ENCODE data around the gene UGP2. TPM values are rescaled to one million over a fixed set of nuclear protein-coding genes. Genes with fewer than 3 reads are reported as not detected.

Gene UGP2
- total and polyA plus RNA-seq, 10 of the 15 experiments (the other 5 are each of a cell fraction or from before 2014, with no cell fraction given), result 40.8 to 98.3 (median 76.1) TPM

DNA sequence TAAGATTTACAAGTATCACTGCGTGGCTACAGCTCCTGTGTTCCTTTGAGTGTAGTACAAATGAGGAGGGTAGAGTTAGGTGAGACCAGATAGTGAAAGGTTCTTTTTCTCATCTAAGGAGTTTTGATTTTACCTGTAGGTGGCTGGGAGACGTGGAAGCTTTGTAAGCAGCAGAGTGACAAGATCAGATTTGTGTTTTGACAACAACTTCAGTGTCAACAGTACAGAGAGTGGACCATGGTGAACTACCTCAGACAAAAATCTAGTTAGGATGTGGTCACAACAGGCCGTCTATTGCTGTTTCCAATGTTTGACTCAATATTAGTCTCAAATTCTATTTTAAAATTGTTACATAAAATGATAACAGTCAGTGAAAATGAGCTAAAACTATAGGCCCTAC, 20.3 kb upstream of the UGP2 start:
- CTCF ChIA-PET, result no interaction called here
- no TSS peak for BruUV-seq (replicated peaks)
- in situ Hi-C loops (cut with MboI), result no loop called here

More for the DNA sequence above, 20.3 kb upstream of the UGP2 start:
- no peak for DNase-seq (ENCODE audit: low read depth, low spot score)
- ATAC-seq, result no peak
- Histone ChIP-seq H3K4me1 (ENCODE audit: control insufficient read depth, insufficient read depth, low read length) (peaks cover 5% of the 10 kb centered on the region; the same call in 1 of the 2 replicates), H3K4me2 (ENCODE audit: control insufficient read depth, insufficient read depth) (no peak overlapping the region), H4K20me1 (ENCODE audit: control insufficient read depth, insufficient read depth) (no peaks in the 10 kb centered on the region), H3K4me3 (no peak overlapping the region), H3K36me3 (ENCODE audit: control insufficient read depth in 2 of 2, insufficient read depth in 2 of 2, low read length in 1 of 2) (no peaks in the 10 kb centered on the region), H3K79me2 (ENCODE audit: control insufficient read depth, insufficient read depth, low read length) (no peaks in the 10 kb centered on the region), H3K27me3 (replicated peaks in 1 of 2; ENCODE audit: control insufficient read depth in 2 of 2, insufficient read depth in 2 of 2, low read length in 1 of 2) (no peaks in the 10 kb centered on the region; a peak in 1 of 4 replicates), H2AFZ (ENCODE audit: control insufficient read depth, low read depth, low read length) (no peak overlapping the region), H3K9me3 (replicated peaks; ENCODE audit: control insufficient read depth, insufficient read depth, low read length) (no peaks in the 10 kb centered on the region), H3K9ac (ENCODE audit: control insufficient read depth, insufficient read depth, low read length) (no peak overlapping the region), H3K27ac (ENCODE audit: control insufficient read depth, insufficient read depth) (no peak overlapping the region)
- FAIRE-seq, result no peak
- ChIA-PET RAD21 (ENCODE audit: unreplicated experiment) (no interaction called here), POLR2A (no interaction called here), SMC1A (ENCODE audit: uncharacterized antibody, unreplicated experiment) (no interaction called here)
- intact Hi-C loops (cut with micrococcal nuclease; ENCODE audit: unreplicated experiment), result no loop called here
- WGBS (ENCODE audit: insufficient coverage, insufficient replicate concordance, low lambda C conversion rate, missing lambda C conversion rate), result 31% methylated on average over 3 of the region's 3 CpGs
- TF ChIP-seq ZBED1 (IDR thresholded peaks at IDR 0.05; ENCODE audit: borderline replicate concordance), result no peak
- no peak for TF ChIP-seq FOXM1 (IDR thresholded peaks at IDR 0.05; ENCODE audit: low read depth, low read length)
- TF ChIP-seq POLR2AphosphoS5 (IDR thresholded peaks at IDR 0.05; ENCODE audit: low read length), result no peak
- TF ChIP-seq USF2 (IDR thresholded peaks at IDR 0.05; ENCODE audit: borderline replicate concordance, low read depth, low read length), result no peak
- TF ChIP-seq NFYB (IDR thresholded peaks at IDR 0.05; ENCODE audit: insufficient read depth, low read depth, low read length), result no peak
- no peak for TF ChIP-seq EGR1 (IDR thresholded peaks at IDR 0.05; ENCODE audit: borderline replicate concordance in 1 of 2, low read depth in 2 of 2, low read length in 2 of 2)
- TF ChIP-seq NFYA (IDR thresholded peaks at IDR 0.05; ENCODE audit: borderline replicate concordance, low read depth, low read length), result no peak
- no peak for TF ChIP-seq TCF3 (IDR thresholded peaks at IDR 0.05; ENCODE audit: borderline replicate concordance, insufficient read depth, low read depth, low read length)
- no peak for TF ChIP-seq CBX5 (IDR thresholded peaks at IDR 0.05; ENCODE audit: low read depth)
- TF ChIP-seq SREBF2 (IDR thresholded peaks at IDR 0.05; ENCODE audit: low read length), result no peak
- no peak for TF ChIP-seq WRNIP1 (IDR thresholded peaks at IDR 0.05; ENCODE audit: borderline replicate concordance, low read depth, low read length)
- no peak for TF ChIP-seq NR2C1 (IDR thresholded peaks at IDR 0.05)
- TF ChIP-seq JUND (IDR thresholded peaks at IDR 0.05; ENCODE audit: low read depth, low read length), result no peak
- TF ChIP-seq CREB1 (IDR thresholded peaks at IDR 0.05; ENCODE audit: low read depth), result no peak
- no peak for TF ChIP-seq TBL1XR1 (IDR thresholded peaks at IDR 0.05; ENCODE audit: low read depth, low read length)
